AG04449 (cell line): Measurements from ENCODE around the gene SHROOM1.
"Not testable (repeated sequence)": the region's sequence is repeated elsewhere in the genome, so short reads cannot be mapped to it uniquely, and the experiment has no call there.

ENCODE experiments used
- CTCF ChIA-PET: fragments of 350-600 bp; formaldehyde crosslinking; extraction: SDS; loops from one replicate; lab custom pipeline; 2021; ENCODE audit warnings: antibody characterized with exemption; lab: Yijun Ruan, JAX
- POLR2A ChIA-PET: fragments of 400-600, 350-600 bp; formaldehyde crosslinking; extraction: SDS; loops from one replicate; lab custom pipeline; 2020; ENCODE audit warnings: antibody characterized with exemption, inconsistent platforms; lab: Yijun Ruan, JAX
- DNase-seq: peaks from one replicate; pipeline ENCODE4 v3.0.0-alpha.2; 2010; ENCODE audit warnings: low read depth, low spot score
- H3K4me3 ChIP-seq: 2 replicates; pipeline ENCODE4 v1.5.1; 2011; ENCODE audit warnings: low read depth, mild to moderate bottlenecking, control low read depth, low read length
- CTCF ChIP-seq: IDR thresholded peaks from one replicate; pipeline ENCODE4 v1.5.1; 2011; ENCODE audit warnings: mild to moderate bottlenecking, moderate library complexity, low read length, control low read depth, inconsistent platforms; ENCODE audit not compliant: insufficient read depth; ENCODE audit errors: missing control alignments

The SHROOM1 gene

GRCh38 chr5:132856011-132856410, 25.6 kb upstream of the SHROOM1 start:
- ChIA-PET POLR2A (no interaction called here), CTCF (interaction anchor here (1.0 to 3.1 kb wide), 4 partner anchors 9 to 470 kb away, joined by 3 to 21 read pairs (median 9); partner anchors contain the start of genes GDF9 and UQCRQ)
- H3K4me3 ChIP-seq, result no peak overlapping the region
- no peak for DNase-seq
- TF ChIP-seq CTCF, result no peak

- DNase-seq, POLR2A ChIA-PET: not testable (repeated sequence)
- CTCF ChIA-PET, result interaction anchor here (1.0 to 3.1 kb wide), 4 partner anchors 10 to 469 kb away, joined by 5 to 21 read pairs (median 10); partner anchors contain the start of genes GDF9, SHROOM1 and UQCRQ
Measured at GRCh38 chr5:132854992-132855391, 24.5 kb upstream of the SHROOM1 start.

GRCh38 chr5:132854301-132854700, 23.9 kb upstream of the SHROOM1 start:
- no peak overlapping the region for H3K4me3 ChIP-seq
- ChIA-PET POLR2A (interaction anchor here (0.6 to 1.2 kb wide), 2 partner anchors 12 to 1225 kb away, joined by 3 to 4 read pairs; partner anchors contain the start of genes GDF9 and UQCRQ), CTCF (interaction anchor here (1.6 to 3.1 kb wide), 3 partner anchors 10 to 34 kb away, joined by 6 to 21 read pairs (median 13); partner anchors contain the start of genes GDF9, SHROOM1 and UQCRQ)
- TF ChIP-seq CTCF, result no peak
- no peak for DNase-seq

More at GRCh38 chr5:132854992-132855391, 24.5 kb upstream of the SHROOM1 start:
- not testable (repeated sequence) for H3K4me3 ChIP-seq

GRCh38 chr5:132853790-132854189, 23.3 kb upstream of the SHROOM1 start:
- DNase-seq, result no peak
- no peak for TF ChIP-seq CTCF
- H3K4me3 ChIP-seq, result no peak overlapping the region
- ChIA-PET POLR2A (interaction anchor here (0.6 to 1.2 kb wide), 2 partner anchors 12 to 1224 kb away, joined by 3 to 4 read pairs; partner anchors contain the start of genes GDF9 and UQCRQ), CTCF (interaction anchor here (0.9 to 3.1 kb wide), 4 partner anchors 11 to 53 kb away, joined by 3 to 21 read pairs (median 10); partner anchors contain the start of genes GDF9, SHROOM1 and UQCRQ)

GRCh38 chr5:132853323-132853722, 22.9 kb upstream of the SHROOM1 start:
- no peak for DNase-seq
- TF ChIP-seq CTCF, result no peak
- CTCF ChIA-PET, result interaction anchor here (0.9 kb wide), 1 partner anchor 53 kb away, joined by 3 read pairs; no protein-coding TSS in a partner anchor
- no peak overlapping the region for H3K4me3 ChIP-seq
- POLR2A ChIA-PET, result interaction anchor here (1.2 kb wide), 1 partner anchor 13 kb away, joined by 4 read pairs; the partner anchor contains the start of genes GDF9 and UQCRQ

GRCh38 chr5:132850066-132850465, 19.6 kb upstream of the SHROOM1 start:
- no peak overlapping the region for H3K4me3 ChIP-seq

More at GRCh38 chr5:132850066-132850465, 19.6 kb upstream of the SHROOM1 start:
- ChIA-PET CTCF (interaction anchor here (1.0 to 2.5 kb wide), 6 partner anchors 10 to 345 kb away, joined by 3 to 18 read pairs (median 4); partner anchors contain the start of gene GDF9), POLR2A (no interaction called here)
- TF ChIP-seq CTCF, result no peak
- no peak for DNase-seq
